M059J (cell line): ENCODE results near the gene MAGED4. TPM values are rescaled to one million over a fixed set of nuclear protein-coding genes. Genes with fewer than 3 reads are reported as not detected.
"Not testable (repeated sequence)": the region's sequence is repeated elsewhere in the genome, so short reads cannot be mapped to it uniquely, and the experiment has no call there.

ENCODE experiments used
- DNase-seq: peaks from one replicate; pipeline ENCODE4 v3.0.0-alpha.2; 2012; ENCODE audit warnings: low read depth
- total RNA-seq: library from RNA; depleted of rRNA; stranded (reverse); fragments of >200 nt; shearing (Covaris generic); gene quantifications from 2 replicates; pipeline ENCODE4 v1.2.3, GENCODE V29; 2014; rRNA removed

Gene MAGED4
- 31.4 and 48.5 TPM in 2 replicates for total RNA-seq

GRCh38 chrX:52184440-52185077 lies at the start of gene MAGED4:
Gene MAGED4 (plus strand): TSS chrX:52184888. CDS start chrX:52185923, 1,035 bp downstream.
- not testable (repeated sequence) for DNase-seq

GRCh38 chrX:52138830-52139544 lies 45.7 kb upstream of the MAGED4 start:
- no peak for DNase-seq

- DNase-seq, result no peak
Measured at GRCh38 chrX:52139545-52139895, 45.2 kb upstream of the MAGED4 start.

- DNase-seq, result no peak
Measured at GRCh38 chrX:52140020-52140419, 44.7 kb upstream of the MAGED4 start.

- DNase-seq, result not testable (repeated sequence)
Measured at GRCh38 chrX:52150667-52151066, 34.0 kb upstream of the MAGED4 start.

- DNase-seq, result not testable (repeated sequence)
Measured at GRCh38 chrX:52160140-52160539, 24.5 kb upstream of the MAGED4 start.

- no peak for DNase-seq
Measured at GRCh38 chrX:52166840-52167239, 17.8 kb upstream of the MAGED4 start.

GRCh38 chrX:52171055-52171454 lies 13.6 kb upstream of the MAGED4 start:
- DNase-seq, result not testable (repeated sequence)

GRCh38 chrX:52185078-52185453 lies 378 bp downstream of the MAGED4 start:
- DNase-seq, result not testable (repeated sequence)

- not testable (repeated sequence) for DNase-seq
Measured at GRCh38 chrX:52211405-52211804, 26.7 kb downstream of the MAGED4 start.

- DNase-seq, result no peak
Measured at GRCh38 chrX:52213276-52213675, 28.6 kb downstream of the MAGED4 start.

- no peak for DNase-seq
Measured at GRCh38 chrX:52216541-52216940, 31.9 kb downstream of the MAGED4 start.

- DNase-seq, result no peak
Measured at GRCh38 chrX:52217494-52218160, 32.9 kb downstream of the MAGED4 start.

- DNase-seq, result no peak
Measured at GRCh38 chrX:52220936-52221335, 36.2 kb downstream of the MAGED4 start.

Other genes with a start within 250 kb of the MAGED4 start
- gene MAGED4B, start 115.7 kb upstream of the MAGED4 start, total RNA-seq, result 1.2 and 51.7 TPM in 2 replicates
- 0.62 TPM in 1 of 2 replicates, not detected in the other for gene XAGE2, start 184.1 kb downstream of the MAGED4 start, total RNA-seq